ENCODE measurements around the gene ADH1A.

DNA sequence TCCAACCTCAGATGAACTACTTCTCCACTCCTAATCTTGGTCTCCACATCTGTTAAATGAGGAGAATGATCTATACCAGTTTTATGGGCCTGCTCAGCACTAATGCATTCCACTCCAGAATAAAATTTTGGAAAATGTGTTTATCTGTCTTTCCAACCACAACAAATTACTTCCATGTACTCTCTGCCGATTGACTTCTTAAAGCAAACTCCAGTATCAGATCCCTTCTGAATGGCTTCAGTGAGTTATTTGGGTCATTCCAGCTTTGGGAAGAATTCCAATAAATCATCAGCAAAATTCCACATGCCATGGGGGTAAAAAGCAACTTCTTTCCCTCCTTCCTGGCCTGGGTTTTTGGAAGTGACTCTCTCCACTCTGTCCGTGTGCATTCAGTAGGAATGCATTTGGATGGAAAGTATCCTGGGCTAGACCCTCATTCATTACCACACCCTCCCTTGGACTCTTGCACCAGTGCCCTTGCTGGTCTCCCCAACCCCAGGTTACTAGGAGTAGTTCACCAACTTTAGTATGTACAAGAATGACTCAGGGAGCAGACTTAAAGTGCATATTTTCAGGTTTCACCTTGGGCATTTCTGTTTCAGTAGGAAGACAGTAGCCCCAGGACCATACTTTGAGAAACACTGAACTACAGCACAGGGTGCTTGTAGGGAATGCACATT, 56.3 kb downstream of the ADH1A start:
- TF ChIP-seq CTCF (conservative IDR thresholded peaks at IDR 0.05; ENCODE audit: low read length) (no peak), EZH2phosphoT487 (IDR thresholded peaks at IDR 0.05; ENCODE audit: borderline replicate concordance, low read depth, low read length) (no peak)

All from OCI-LY7 (cell line).